Hematopoietic multipotent progenitor cell treated with erythropoietin and hydrocortisone succinate and interleukin-3 and kit ligand, for 17 days (in vitro differentiated cells): ENCODE data around the gene PCP2.

Experiments used
- DNase-seq: peaks from one replicate; pipeline ENCODE4 v3.0.0-alpha.2; 2015; ENCODE audit warnings: low spot score

Gene PCP2

GRCh38 chr19:7638802-7639465 lies 5.4 kb upstream of the PCP2 start:
- DNase-seq, result no peak

- DNase-seq, result peak; percentile 75
These were observed 4.1 kb upstream of the PCP2 start for GRCh38 chr19:7637374-7638256.

GRCh38 chr19:7636691-7637373 lies 3.3 kb upstream of the PCP2 start, which contains the start of gene STXBP2:
Gene STXBP2, plus strand, starts transcription at chr19:7637110. Its CDS starts 40 bp downstream, at chr19:7637150.
- peak; percentile 89 for DNase-seq

DNA sequence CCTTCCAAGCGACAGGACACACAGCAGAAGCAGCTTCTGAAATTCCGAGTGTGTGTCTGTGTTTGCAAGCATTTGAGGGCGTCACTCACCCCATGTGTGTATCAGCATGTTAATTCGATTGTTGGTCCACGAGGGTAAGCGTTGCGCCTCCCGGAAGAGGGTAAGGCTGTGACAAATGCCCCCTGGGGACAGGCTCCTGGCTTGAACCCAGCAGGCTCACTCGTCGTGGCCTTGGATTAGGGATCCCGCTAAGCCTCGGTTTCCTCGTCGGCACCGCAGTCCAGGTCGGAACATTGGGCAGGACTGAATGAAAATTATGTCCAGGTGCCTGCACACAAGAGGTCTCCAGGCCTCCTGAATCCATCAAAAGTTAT lies 2.8 kb upstream of the PCP2 start:
- DNase-seq, result no peak

- DNase-seq, result no peak
These were observed 2.2 kb upstream of the PCP2 start for GRCh38 chr19:7635670-7636069.

DNA sequence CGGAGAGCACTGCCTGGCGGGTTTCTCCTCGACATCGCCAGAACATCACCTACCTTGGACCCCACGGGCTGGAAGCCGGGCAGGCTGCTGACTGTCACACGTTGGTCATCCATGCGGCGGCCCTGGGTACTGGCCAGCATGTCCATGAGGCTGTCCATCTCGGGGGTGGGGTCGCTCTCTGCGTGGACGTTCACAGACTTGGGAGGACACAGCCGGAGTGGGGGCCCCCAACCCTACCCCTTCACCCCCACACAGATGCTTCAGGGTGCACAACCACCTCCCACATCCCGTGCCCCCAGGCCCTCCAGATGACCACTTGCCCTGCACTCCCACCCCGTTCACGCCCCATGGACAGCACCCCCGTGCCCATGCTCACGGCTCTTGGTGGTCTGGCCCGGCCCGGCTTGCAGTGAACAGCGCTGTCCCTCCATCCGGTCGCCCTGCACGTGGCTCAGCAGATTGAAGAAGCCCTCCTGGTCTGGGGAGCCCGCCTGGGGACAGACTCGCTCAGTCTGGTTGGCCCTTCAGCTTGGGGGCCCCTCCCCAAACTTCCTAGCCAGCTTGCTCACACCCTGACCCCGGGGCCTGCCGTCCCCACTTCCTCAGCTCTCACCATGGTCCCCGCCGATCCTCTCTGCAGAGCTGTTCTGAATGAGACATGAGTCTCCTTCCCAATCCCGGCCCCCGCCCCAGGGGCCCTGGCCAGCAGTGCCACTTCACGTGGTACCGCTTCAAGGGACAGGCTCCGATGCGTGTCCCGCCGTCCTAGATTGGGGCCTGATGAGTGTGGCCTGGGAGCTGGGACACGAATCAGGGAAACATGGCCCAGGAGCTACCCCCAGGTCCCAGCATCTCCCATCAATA lies 947 bp downstream of the PCP2 start:
- no peak for DNase-seq

DNA sequence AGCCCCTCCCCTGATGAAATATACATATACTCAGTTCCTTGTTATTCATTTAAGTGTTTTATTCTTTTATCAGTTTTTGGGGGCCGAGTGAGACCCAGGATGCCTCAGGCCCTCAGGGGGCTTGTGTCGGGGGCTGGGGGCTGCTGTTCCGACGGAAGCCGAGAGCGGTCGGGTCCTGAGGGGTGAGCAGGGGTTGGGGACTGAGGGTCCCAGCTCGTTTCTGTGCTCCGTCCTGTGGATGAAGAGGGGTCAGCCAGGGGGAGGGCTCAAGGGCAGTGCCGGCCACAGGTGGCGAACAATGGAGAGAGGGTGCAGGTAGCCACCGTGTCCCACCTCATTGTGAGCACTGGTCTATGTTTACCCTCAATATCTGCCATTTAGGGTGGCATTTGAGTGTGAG lies 1.9 kb downstream of the PCP2 start:
- no peak for DNase-seq

DNA sequence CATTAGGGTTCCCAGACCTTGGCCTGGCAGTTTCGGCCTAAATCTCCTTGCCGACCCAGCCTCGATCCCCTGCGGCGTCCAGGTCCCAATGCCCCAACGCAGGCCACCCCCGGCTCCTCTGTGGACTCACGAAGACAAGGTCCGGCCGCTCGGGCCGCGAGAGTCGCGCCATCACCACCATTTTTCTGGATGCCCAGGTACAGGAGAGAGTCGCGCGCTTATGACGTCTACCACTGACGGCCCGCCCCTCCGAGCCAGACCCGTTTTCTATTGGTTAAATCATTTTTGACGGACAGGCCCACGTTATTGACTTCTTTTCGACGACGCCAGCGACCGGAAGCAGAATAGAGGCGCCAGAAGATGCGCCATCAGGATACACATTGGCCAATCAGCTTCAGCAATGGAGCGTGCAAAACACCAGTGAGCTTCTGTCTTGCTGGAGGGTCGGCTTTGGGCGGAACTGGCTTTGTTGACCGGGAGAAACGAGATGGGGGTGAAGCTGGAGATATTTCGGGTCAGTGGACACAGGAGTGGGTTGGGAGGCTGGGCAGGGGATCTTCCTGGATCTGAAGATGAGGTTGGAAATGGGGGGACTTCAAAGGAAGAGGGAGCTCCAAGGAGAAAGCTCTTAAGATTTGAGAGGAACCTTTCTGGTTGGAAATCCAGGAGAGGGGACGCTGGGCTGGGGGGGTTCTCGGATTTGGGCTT lies 4.0 kb downstream of the PCP2 start, which contains the start of the genes PET100 and XAB2:
Gene PET100 (plus strand): TSS at position 447 of the 708 bp plus-strand sequence. CDS start 41 bp downstream, at position 488.
Gene XAB2 (minus strand): TSS at position 199 of the 708 bp plus-strand sequence. CDS start 18 bp downstream, at position 181.
- DNase-seq, result peak; percentile 99

GRCh38 chr19:7628589-7629311 lies 4.8 kb downstream of the PCP2 start:
- peak; percentile 26 for DNase-seq

GRCh38 chr19:7627166-7627565 lies 6.4 kb downstream of the PCP2 start:
- DNase-seq, result no peak

DNA sequence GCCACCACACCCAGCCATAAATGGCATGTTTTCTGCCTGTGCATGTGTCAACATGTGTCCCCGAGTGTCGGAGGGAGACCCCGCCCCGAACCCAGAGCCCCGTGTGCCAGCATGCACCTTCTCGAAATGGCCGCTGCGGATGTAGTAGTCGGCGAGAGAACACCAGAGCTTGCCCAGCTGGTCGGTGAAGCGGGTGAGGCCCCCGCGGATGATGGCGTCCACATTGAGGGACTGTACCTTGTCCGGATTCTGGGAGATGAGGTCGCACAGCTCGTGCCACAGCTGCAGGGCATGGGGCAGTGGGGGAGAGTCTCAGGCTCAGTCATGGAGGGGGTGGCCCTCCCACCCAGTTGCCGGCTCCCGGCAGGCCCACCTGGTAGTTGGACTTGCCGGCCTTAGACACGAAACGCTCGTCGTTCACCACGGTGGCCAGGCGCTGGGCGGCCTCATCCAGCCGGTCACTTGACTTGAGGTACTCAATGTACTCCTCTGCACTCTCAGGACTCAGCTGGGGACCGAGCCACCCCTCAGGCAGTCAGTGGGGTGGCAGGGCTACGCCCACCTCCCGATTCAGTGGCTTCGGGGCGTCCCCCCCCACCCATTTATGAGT lies 7.7 kb downstream of the PCP2 start:
- no peak for DNase-seq

- DNase-seq, result no peak
These were observed 8.7 kb downstream of the PCP2 start for GRCh38 chr19:7624810-7625209.

GRCh38 chr19:7623725-7624603 lies 9.6 kb downstream of the PCP2 start:
- DNase-seq, result no peak

- DNase-seq, result no peak
These were observed 10.4 kb downstream of the PCP2 start for GRCh38 chr19:7622933-7623685.

- DNase-seq, result no peak
These were observed 12.8 kb downstream of the PCP2 start for GRCh38 chr19:7620442-7621412.

DNA sequence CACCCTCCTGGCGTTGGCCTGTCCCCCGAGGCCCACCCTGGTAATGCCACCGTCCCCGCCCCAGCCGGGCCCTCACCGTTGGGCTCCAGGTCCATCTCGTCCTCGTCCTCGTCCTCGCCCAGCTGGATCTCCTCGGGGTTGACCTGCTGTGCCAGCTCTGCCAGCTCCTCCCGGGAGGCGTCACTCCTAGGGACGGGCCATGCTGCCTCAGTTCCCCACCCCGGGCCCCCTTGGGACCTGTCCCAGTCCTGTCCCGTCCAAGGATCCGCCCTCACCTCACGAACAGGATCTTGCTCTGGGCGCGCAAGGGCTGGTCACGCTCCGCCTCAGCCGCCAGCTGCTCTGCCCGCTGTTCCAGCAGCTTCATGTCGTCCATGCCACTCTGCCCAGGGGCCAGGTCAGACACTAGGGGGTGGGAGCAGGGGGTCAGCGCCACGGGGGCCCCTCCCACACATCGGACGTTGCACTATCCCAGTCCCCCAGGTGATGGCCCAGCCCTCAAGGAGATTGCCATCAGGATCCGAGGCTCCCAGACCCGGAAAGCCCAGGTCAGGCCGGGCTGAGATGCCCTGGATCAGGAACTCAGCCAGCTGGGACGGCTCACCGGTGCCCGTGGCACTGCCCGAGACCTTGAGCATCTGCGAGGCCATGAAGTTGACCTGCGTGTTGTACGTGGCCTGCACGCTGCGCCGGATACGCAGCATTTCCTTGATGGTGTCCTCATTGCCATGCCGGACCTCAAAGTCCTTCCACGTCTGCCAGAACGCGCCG lies 13.7 kb downstream of the PCP2 start:
- DNase-seq, result no peak
